Measurements from ENCODE around the gene ZNF143.

ZNF143 gene

GRCh38 chr11:9459667-9460321 is 1.0 kb upstream of the ZNF143 start:
- Histone ChIP-seq H3K27me3 (ENCODE audit: control insufficient read depth, low read length) (no peaks in the 10 kb centered on the region), H3K4me3 (ENCODE audit: low read length) (peak overlapping the region; percentile 97), H3F3A (ENCODE audit: control insufficient read depth, insufficient read depth) (peaks cover 23% of the 10 kb centered on the region), H3K9me2 (replicated peaks; ENCODE audit: control insufficient read depth, low read length) (no peaks in the 10 kb centered on the region), H3K4me2 (ENCODE audit: low read length) (peak overlapping the region; percentile 80), H4K20me1 (ENCODE audit: control insufficient read depth, insufficient read depth, low read depth, low read length) (0 out of 2 replicates have a peak, but pooled peaks cover 2% of the 10 kb centered on the region), H3K36me3 (ENCODE audit: control insufficient read depth, low read length) (peaks cover 22% of the 10 kb centered on the region), H3K27ac (ENCODE audit: low read depth, low read length) (peak overlapping the region; percentile 82), H3K79me2 (ENCODE audit: control insufficient read depth, low read length) (peaks cover 58% of the 10 kb centered on the region), H3K9me3 (ENCODE audit: control insufficient read depth, insufficient read depth, low read length) (no peaks in the 10 kb centered on the region), H3K4me1 (ENCODE audit: control insufficient read depth, low read length) (peaks cover 22% of the 10 kb centered on the region)
- no peak for TF ChIP-seq EZH2phosphoT487 (IDR thresholded peaks at IDR 0.05; ENCODE audit: borderline replicate concordance, low read length)
- no peak for TF ChIP-seq CTCF (IDR thresholded peaks at IDR 0.05; ENCODE audit: low read depth, low read length, poor library complexity, severe bottlenecking)

GRCh38 chr11:9461063-9461759 is 399 bp downstream of the ZNF143 start:
- H3K36me3 ChIP-seq (ENCODE audit: control insufficient read depth, low read length): peaks cover 22% of the 10 kb centered on the region
- H4K20me1 ChIP-seq (ENCODE audit: control insufficient read depth, insufficient read depth, low read depth, low read length): 0 out of 2 replicates have a peak, but pooled peaks cover 2% of the 10 kb centered on the region
- TF ChIP-seq CTCF (IDR thresholded peaks at IDR 0.05; ENCODE audit: low read depth, low read length, poor library complexity, severe bottlenecking): no peak
- no peak for TF ChIP-seq EZH2phosphoT487 (IDR thresholded peaks at IDR 0.05; ENCODE audit: borderline replicate concordance, low read length)
- no peaks in the 10 kb centered on the region for H3K27me3 ChIP-seq (ENCODE audit: control insufficient read depth, low read length)
- peaks cover 19% of the 10 kb centered on the region for H3F3A ChIP-seq (ENCODE audit: control insufficient read depth, insufficient read depth)
- H3K27ac ChIP-seq (ENCODE audit: low read depth, low read length): peak overlapping the region; percentile 98
- H3K9me2 ChIP-seq (replicated peaks; ENCODE audit: control insufficient read depth, low read length): no peaks in the 10 kb centered on the region
- H3K4me3 ChIP-seq (ENCODE audit: low read length): peak overlapping the region; percentile 80
- peaks cover 22% of the 10 kb centered on the region for H3K4me1 ChIP-seq (ENCODE audit: control insufficient read depth, low read length)
- H3K79me2 ChIP-seq (ENCODE audit: control insufficient read depth, low read length): peaks cover 69% of the 10 kb centered on the region
- peak overlapping the region; percentile 73 for H3K4me2 ChIP-seq (ENCODE audit: low read length)
- H3K9me3 ChIP-seq (ENCODE audit: control insufficient read depth, insufficient read depth, low read length): no peaks in the 10 kb centered on the region

- Histone ChIP-seq H3K4me1 (ENCODE audit: control insufficient read depth, low read length) (peaks cover 22% of the 10 kb centered on the region), H3K9me2 (replicated peaks; ENCODE audit: control insufficient read depth, low read length) (no peaks in the 10 kb centered on the region), H3K27me3 (ENCODE audit: control insufficient read depth, low read length) (no peaks in the 10 kb centered on the region), H3K79me2 (ENCODE audit: control insufficient read depth, low read length) (peaks cover 74% of the 10 kb centered on the region), H3K9me3 (ENCODE audit: control insufficient read depth, insufficient read depth, low read length) (no peaks in the 10 kb centered on the region), H3K36me3 (ENCODE audit: control insufficient read depth, low read length) (peaks cover 22% of the 10 kb centered on the region), H3K4me2 (ENCODE audit: low read length) (peak overlapping the region; percentile 73), H3K27ac (ENCODE audit: low read depth, low read length) (peak overlapping the region; percentile 98), H4K20me1 (ENCODE audit: control insufficient read depth, insufficient read depth, low read depth, low read length) (0 out of 2 replicates have a peak, but pooled peaks cover 2% of the 10 kb centered on the region), H3K4me3 (ENCODE audit: low read length) (peak overlapping the region; percentile 80), H3F3A (ENCODE audit: control insufficient read depth, insufficient read depth) (peaks cover 19% of the 10 kb centered on the region)
- TF ChIP-seq EZH2phosphoT487 (IDR thresholded peaks at IDR 0.05; ENCODE audit: borderline replicate concordance, low read length): no peak
- TF ChIP-seq CTCF (IDR thresholded peaks at IDR 0.05; ENCODE audit: low read depth, low read length, poor library complexity, severe bottlenecking): no peak
Observed at GRCh38 chr11:9461760-9462134, 935 bp downstream of the ZNF143 start.

Measured in DOHH2 (cell line).